GM12874 (cell line): Measurements from ENCODE around the gene PRRG1.

Experiments used
- TF ChIP-seq, protein P1 (sequence below): IDR thresholded peaks from 2 replicates; pipeline ENCODE4 v1.5.1; 2011; ENCODE audit warnings: low read depth, mild to moderate bottlenecking, control low read depth, low read length, moderate library complexity; ENCODE audit not compliant: insufficient read depth

Gene PRRG1

DNA sequence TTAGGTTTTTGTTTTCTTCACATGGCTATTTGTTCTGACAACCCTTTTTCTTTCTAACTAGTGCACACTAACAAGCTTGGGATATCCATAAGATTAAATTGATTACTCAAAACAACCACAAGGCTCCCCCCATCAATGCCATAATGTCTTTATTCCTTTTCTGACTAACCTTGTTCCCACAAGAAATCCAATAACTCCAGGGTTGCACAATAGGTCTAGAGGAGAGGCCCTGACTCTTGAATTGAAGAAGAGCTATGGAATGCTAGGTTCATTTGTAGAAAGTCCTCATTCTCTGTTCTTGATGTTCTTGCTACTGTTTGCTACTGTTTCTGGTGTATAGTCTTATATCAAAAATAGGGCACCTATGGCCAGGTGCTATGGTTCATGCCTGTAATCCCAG lies 71.0 kb downstream of the PRRG1 start:
- TF ChIP-seq, protein P1, sequence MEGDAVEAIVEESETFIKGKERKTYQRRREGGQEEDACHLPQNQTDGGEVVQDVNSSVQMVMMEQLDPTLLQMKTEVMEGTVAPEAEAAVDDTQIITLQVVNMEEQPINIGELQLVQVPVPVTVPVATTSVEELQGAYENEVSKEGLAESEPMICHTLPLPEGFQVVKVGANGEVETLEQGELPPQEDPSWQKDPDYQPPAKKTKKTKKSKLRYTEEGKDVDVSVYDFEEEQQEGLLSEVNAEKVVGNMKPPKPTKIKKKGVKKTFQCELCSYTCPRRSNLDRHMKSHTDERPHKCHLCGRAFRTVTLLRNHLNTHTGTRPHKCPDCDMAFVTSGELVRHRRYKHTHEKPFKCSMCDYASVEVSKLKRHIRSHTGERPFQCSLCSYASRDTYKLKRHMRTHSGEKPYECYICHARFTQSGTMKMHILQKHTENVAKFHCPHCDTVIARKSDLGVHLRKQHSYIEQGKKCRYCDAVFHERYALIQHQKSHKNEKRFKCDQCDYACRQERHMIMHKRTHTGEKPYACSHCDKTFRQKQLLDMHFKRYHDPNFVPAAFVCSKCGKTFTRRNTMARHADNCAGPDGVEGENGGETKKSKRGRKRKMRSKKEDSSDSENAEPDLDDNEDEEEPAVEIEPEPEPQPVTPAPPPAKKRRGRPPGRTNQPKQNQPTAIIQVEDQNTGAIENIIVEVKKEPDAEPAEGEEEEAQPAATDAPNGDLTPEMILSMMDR: no peak

DNA sequence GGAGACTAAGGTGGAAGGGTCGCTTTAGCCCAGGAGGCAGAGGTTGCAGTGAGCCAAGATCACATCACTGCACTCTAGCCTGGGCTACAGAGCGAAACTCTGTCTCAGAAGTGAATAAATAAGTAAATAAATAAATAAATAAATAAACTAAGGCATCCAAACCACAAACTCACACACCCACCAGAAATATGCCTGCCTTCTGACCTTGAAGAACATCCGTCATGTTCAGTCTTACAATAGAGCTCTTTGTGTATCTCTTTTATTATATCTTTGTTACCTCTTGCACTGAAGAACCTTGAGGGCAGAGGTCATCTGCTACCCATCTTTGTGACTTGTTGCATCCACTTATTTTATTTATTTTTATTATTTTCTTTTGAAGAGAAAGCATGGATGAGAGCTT lies 71.6 kb downstream of the PRRG1 start:
- TF ChIP-seq, protein P1: no peak

DNA sequence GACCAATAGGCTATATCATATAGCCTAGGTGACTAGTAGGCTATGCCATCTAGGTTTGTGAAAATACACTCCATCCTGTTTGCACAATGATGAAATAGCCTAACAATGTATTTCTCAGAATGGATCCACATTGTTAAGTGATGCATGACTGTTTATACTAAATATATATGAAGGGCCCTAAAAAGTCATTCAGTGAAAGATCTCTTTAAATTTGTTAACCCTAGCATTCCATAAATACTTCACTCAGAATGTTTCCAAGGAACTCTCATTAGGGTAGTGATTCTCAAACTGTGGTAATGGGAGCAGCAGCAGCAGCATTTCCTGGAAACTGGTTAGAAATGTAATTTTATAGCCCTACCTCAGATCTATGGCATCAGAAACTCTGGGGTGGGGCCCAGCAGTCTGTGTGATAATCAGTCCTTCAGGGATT lies 74.9 kb downstream of the PRRG1 start:
- TF ChIP-seq, protein P1: no peak

DNA sequence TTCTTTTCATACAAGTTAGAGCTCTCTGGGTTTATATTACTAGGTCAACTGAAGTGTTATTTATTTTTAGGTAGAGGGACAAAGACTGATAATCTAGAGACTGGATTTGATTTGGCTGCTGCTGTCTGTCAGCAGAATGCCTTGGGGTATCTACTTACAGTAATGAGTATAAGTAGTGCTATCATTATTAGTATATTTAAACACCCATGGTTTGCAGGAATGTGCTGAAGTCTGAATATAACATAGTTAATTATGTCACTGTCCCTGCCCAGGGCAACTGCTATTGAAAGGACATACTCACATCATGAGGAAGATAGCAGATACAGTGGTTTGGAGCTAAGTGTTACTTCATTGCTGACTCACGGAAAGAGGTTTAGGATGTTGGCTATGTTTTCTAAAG lies 76.2 kb downstream of the PRRG1 start:
- TF ChIP-seq, protein P1: no peak

DNA sequence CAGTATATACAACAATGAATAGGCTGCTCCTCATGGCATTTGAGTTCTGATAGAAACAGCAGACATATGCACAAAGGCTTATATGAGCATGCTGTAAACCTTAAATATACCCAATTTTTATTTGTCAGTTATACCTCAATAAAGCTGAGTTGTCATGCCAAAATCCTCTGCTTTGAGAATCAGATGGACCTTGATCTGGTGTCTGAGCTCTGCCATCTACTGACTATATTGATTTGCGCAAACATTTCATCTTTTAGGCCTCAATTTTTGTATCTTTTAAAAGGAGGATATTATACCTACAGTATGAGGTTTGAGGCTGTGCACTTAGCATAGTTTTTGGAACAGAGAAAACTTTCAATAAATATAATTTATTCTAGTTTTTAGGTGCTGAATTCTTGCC lies 85.2 kb downstream of the PRRG1 start:
- TF ChIP-seq, protein P1: no peak

DNA sequence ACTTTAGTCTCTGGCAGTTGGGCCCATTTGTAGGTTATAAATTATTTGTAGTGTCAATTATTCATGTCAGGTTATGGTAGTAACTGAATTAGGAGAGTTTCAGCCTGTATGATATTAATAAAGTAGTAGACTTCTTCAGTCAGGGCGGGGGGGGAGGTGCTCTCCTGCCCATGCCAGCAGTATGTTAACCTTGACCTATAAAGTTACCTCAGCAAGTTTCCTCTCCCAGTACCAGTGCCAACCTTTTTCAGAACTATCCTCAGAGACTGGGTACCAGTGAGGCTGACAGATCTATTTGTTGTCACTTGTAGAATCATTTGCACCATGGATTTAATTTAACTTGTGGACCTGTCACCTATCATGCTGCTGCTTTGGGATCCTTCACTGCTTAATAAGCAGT lies 88.0 kb downstream of the PRRG1 start:
- TF ChIP-seq, protein P1: no peak

DNA sequence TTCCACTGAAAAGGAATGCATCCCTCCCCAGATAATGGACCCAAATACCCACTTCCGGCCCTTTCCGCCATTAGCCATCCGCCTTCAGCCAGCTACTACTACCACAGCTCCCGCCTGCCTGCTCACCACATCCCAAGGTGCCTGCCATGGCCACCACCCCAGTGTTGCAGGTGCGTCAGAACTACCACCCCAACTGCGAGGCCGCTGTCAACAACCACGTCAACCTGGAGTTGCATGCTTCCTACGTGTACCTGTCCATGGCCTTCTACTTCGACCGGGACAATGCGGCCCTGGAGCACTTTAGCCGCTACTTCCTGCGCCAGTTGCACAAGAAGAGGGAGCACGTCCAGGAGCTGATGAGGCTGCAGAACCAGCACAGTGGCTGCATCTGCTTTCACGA lies 92.2 kb downstream of the PRRG1 start:
- TF ChIP-seq, protein P1: no peak

DNA sequence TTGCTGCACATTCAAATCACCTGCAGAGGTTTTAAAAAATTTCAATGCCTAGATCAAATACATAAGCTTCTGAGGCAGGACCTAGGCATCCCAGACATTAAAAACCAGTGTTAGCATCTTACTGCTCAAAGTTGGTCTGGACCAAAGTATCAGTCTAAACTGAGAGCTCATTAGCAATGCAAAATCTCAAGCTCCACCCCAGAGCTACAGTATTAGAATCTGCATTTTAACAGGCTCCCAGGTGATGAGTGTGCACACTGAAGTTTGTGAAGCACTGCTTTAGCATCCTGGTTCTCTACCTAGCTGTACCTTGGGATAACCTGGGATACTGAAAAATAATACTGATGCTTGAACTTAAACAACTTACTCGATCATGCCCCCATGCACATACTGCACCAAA lies 96.0 kb downstream of the PRRG1 start:
- TF ChIP-seq, protein P1: no peak
